Measurements from ENCODE around the gene SOCS1.

DNA sequence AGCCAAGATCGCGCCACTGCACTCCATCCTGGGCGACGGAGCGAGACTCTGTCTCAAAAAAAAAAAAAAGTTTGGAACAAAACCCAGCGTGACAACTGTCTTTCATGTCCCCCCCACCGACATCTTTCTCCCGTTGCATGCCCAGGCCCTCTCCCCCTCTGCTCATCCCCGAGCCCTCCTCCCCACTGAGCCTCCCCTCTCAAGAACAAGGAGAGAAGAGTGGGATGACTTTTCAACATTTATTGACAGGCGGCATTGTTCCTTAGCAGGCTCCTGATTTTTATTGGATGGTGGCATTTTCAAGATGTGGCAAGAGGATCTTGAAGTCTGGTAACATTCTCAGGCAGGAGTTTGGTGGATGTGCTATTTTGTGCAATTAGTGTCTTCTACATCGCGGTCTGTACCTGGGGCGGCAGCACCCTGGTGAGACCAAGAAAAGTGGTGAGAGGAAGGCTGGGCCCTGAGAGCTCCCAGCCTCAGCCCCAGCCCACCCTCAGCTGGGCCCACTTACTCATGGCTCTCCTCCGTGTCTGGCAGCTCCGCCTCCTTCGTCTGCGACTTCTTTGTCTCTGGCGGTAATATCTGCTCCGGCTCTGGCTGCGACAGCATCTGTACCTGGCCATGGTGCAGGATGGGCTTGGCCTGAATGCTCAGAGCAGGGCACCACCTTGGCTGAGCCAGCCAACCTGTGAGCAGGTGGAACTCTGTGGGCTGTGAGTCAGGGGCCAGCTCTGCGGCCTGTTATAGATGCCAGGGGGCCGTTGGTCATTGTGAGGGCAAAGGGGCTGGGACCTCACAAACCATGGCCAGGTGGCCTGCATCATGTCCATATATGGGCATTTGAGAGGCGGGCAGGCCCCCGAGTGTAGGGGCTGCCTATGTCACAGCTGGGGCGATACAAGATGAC, 24.9 kb upstream of the SOCS1 start, which contains the start of gene PRM1:
- no peak for TF ChIP-seq EZH2 (IDR thresholded peaks at IDR 0.05; ENCODE audit: borderline replicate concordance, insufficient read depth, low read depth, low read length, poor library complexity, severe bottlenecking)
- TF ChIP-seq, protein P1, sequence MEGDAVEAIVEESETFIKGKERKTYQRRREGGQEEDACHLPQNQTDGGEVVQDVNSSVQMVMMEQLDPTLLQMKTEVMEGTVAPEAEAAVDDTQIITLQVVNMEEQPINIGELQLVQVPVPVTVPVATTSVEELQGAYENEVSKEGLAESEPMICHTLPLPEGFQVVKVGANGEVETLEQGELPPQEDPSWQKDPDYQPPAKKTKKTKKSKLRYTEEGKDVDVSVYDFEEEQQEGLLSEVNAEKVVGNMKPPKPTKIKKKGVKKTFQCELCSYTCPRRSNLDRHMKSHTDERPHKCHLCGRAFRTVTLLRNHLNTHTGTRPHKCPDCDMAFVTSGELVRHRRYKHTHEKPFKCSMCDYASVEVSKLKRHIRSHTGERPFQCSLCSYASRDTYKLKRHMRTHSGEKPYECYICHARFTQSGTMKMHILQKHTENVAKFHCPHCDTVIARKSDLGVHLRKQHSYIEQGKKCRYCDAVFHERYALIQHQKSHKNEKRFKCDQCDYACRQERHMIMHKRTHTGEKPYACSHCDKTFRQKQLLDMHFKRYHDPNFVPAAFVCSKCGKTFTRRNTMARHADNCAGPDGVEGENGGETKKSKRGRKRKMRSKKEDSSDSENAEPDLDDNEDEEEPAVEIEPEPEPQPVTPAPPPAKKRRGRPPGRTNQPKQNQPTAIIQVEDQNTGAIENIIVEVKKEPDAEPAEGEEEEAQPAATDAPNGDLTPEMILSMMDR (IDR thresholded peaks at IDR 0.05), result no peak

All from B cell (primary cell).